ENCODE data around the gene AMN1. TPM values are rescaled to one million over a fixed set of nuclear protein-coding genes. Genes with fewer than 3 reads are reported as not detected.
A peak's percentile ranks its signal among the peaks of the same experiment; 100 is the strongest.
"Not testable (repeated sequence)": the region's sequence is repeated elsewhere in the genome, so short reads cannot be mapped to it uniquely, and the experiment has no call there.

The AMN1 gene
- total and polyA plus RNA-seq, 2 of the 4 experiments (the other 2 are of a cell fraction): 3.4 to 5.2 TPM

GRCh38 chr12:31702047-31702446, 26.8 kb downstream of the AMN1 start:
- Histone ChIP-seq H3K79me1 (ENCODE audit: low read depth in 1 of 2, low read length in 2 of 2) (no peaks in the 10 kb centered on the region), H3K4me3 (ENCODE audit: insufficient read depth, low read depth, low read length) (no peak overlapping the region), H3K23ac (ENCODE audit: low read depth, low read length) (no peak overlapping the region), H3K4ac (ENCODE audit: low read depth, low read length) (no peak overlapping the region), H3K27me3 (ENCODE audit: control insufficient read depth, insufficient read depth, low read length) (no peaks in the 10 kb centered on the region), H4K8ac (ENCODE audit: low read depth in 2 of 2, low read length in 2 of 2) (no peak overlapping the region), H4K91ac (ENCODE audit: insufficient read depth, low read depth, low read length) (no peak overlapping the region), H2BK120ac (ENCODE audit: low read depth, low read length) (no peak overlapping the region), H3K56ac (ENCODE audit: extremely low read depth, insufficient read depth, low read length) (no peak overlapping the region), H3K18ac (ENCODE audit: low read depth, low read length) (no peak overlapping the region), H2BK20ac (ENCODE audit: low read depth, low read length) (no peak overlapping the region), H2AK5ac (ENCODE audit: low read depth, low read length) (no peak overlapping the region), H2AFZ (replicated peaks; ENCODE audit: low read length, poor library complexity) (no peak overlapping the region), H3K36me3 (ENCODE audit: control insufficient read depth, insufficient read depth, low read length) (no peaks in the 10 kb centered on the region), H3K27ac (ENCODE audit: insufficient read depth, low read length) (no peak overlapping the region), H2AK9ac (replicated peaks; ENCODE audit: low read depth, low read length, poor library complexity) (no peak overlapping the region), H3K9me1 (ENCODE audit: insufficient read depth, low read length) (no peaks in the 10 kb centered on the region), H3K9me3 (ENCODE audit: control insufficient read depth, insufficient read depth, low read length) (no peaks in the 10 kb centered on the region), H3K9ac (ENCODE audit: low read depth, low read length) (no peak overlapping the region), H4K5ac (ENCODE audit: low read depth, low read length) (no peak overlapping the region), H2BK15ac (ENCODE audit: low read depth, low read length) (no peak overlapping the region), H3K4me1 (ENCODE audit: control insufficient read depth, insufficient read depth, low read length) (no peaks in the 10 kb centered on the region), H3K14ac (replicated peaks; ENCODE audit: low read depth, low read length) (no peak overlapping the region), H2BK5ac (ENCODE audit: low read depth, low read length, poor library complexity, severe bottlenecking) (no peak overlapping the region), H3K4me2 (ENCODE audit: low read depth, low read length) (no peak overlapping the region), H4K20me1 (ENCODE audit: insufficient read depth, low read length) (no peaks in the 10 kb centered on the region)
- no TSS peak for BruUV-seq (replicated peaks)
- CTCF ChIA-PET: no interaction called here
- dilution Hi-C loops (cut with HindIII; ENCODE audit: low sequenced_read_pairs, unreplicated experiment): no loop called here
- no peak for TF ChIP-seq MAZ (IDR thresholded peaks at IDR 0.05; ENCODE audit: borderline replicate concordance, low read depth, low read length)
- no peak for TF ChIP-seq USF2 (IDR thresholded peaks at IDR 0.05; ENCODE audit: low read depth, low read length)
- no peak for TF ChIP-seq FOS (IDR thresholded peaks at IDR 0.05; ENCODE audit: low read depth, low read length)
- no peak for TF ChIP-seq MAFK (IDR thresholded peaks at IDR 0.05; ENCODE audit: low read depth, low read length)
- TF ChIP-seq RFX5 (IDR thresholded peaks at IDR 0.05; ENCODE audit: low read depth, low read length): no peak
- TF ChIP-seq CEBPB (IDR thresholded peaks at IDR 0.05; ENCODE audit: low read depth, low read length): no peak
- TF ChIP-seq RAD21 (IDR thresholded peaks at IDR 0.05; ENCODE audit: low read length): no peak; the same call in 1 of the 2 replicates
- no peak for TF ChIP-seq RCOR1 (IDR thresholded peaks at IDR 0.05; ENCODE audit: insufficient replicate concordance, low read length)
- POLR2A ChIA-PET (ENCODE audit: unreplicated experiment): no interaction called here
- ATAC-seq (ENCODE audit: low read depth) (no peak), DNase-seq (peak; percentile 10)
- intact Hi-C loops (cut with micrococcal nuclease): no loop called here
- in situ Hi-C loops (cut with MboI; ENCODE audit: low sequenced_read_pairs): no loop called here

GRCh38 chr12:31689921-31690320, 38.9 kb downstream of the AMN1 start:
- H2BK120ac ChIP-seq (ENCODE audit: low read depth, low read length); H3K36me3 ChIP-seq (ENCODE audit: control insufficient read depth, insufficient read depth, low read length); H2BK20ac ChIP-seq (ENCODE audit: low read depth, low read length); H2BK5ac ChIP-seq (ENCODE audit: low read depth, low read length, poor library complexity, severe bottlenecking); H3K4me1 ChIP-seq (ENCODE audit: control insufficient read depth, insufficient read depth, low read length); H4K20me1 ChIP-seq (ENCODE audit: insufficient read depth, low read length); DNase-seq; H4K5ac ChIP-seq (ENCODE audit: low read depth, low read length); BruUV-seq (replicated peaks); H3K23ac ChIP-seq (ENCODE audit: low read depth, low read length); H3K9me3 ChIP-seq (ENCODE audit: control insufficient read depth, insufficient read depth, low read length); dilution Hi-C loops (cut with HindIII; ENCODE audit: low sequenced_read_pairs, unreplicated experiment); H4K8ac ChIP-seq (ENCODE audit: low read depth in 2 of 2, low read length in 2 of 2); H3K9ac ChIP-seq (ENCODE audit: low read depth, low read length); H3K9me1 ChIP-seq (ENCODE audit: insufficient read depth, low read length); H3K4ac ChIP-seq (ENCODE audit: low read depth, low read length); CTCF ChIA-PET; H3K14ac ChIP-seq (replicated peaks; ENCODE audit: low read depth, low read length); H3K4me3 ChIP-seq (ENCODE audit: insufficient read depth, low read depth, low read length); H3K4me2 ChIP-seq (ENCODE audit: low read depth, low read length); H3K79me1 ChIP-seq (ENCODE audit: low read depth in 1 of 2, low read length in 2 of 2); H2AK9ac ChIP-seq (replicated peaks; ENCODE audit: low read depth, low read length, poor library complexity); H3K27ac ChIP-seq (ENCODE audit: insufficient read depth, low read length); H2AK5ac ChIP-seq (ENCODE audit: low read depth, low read length); H3K56ac ChIP-seq (ENCODE audit: extremely low read depth, insufficient read depth, low read length); H3K18ac ChIP-seq (ENCODE audit: low read depth, low read length); POLR2A ChIA-PET (ENCODE audit: unreplicated experiment); H2AFZ ChIP-seq (replicated peaks; ENCODE audit: low read length, poor library complexity); H4K91ac ChIP-seq (ENCODE audit: insufficient read depth, low read depth, low read length); H3K27me3 ChIP-seq (ENCODE audit: control insufficient read depth, insufficient read depth, low read length); H2BK15ac ChIP-seq (ENCODE audit: low read depth, low read length); ATAC-seq (ENCODE audit: low read depth): not testable (repeated sequence)
- WGBS, 2 experiments (ENCODE audit: extremely low coverage in 2 of 2, insufficient read length in 1 of 2): no CpG with 5 or more reads among the region's 3 CpGs
- intact Hi-C loops (cut with micrococcal nuclease) (loop anchor here (10.0 kb wide), 1 partner anchor 275 kb away; no protein-coding TSS in a partner anchor), in situ Hi-C loops (cut with MboI; ENCODE audit: low sequenced_read_pairs) (loop anchor here (10.0 to 25.0 kb wide), 2 partner anchors 272 to 615 kb away; partner anchors contain the start of gene RESF1)
